GM21717 (cell line): ENCODE data around the gene PRR18.
"Not testable (repeated sequence)": the region's sequence is repeated elsewhere in the genome, so short reads cannot be mapped to it uniquely, and the experiment has no call there.

ENCODE experiments used
- ATAC-seq: cut with Tn5 transposase; IDR thresholded peaks from one replicate; pipeline ENCODE4 v1.9.1; 2021; ENCODE audit warnings: mild to moderate bottlenecking, moderate library complexity; ENCODE audit not compliant: unreplicated experiment

Gene PRR18, protein sequence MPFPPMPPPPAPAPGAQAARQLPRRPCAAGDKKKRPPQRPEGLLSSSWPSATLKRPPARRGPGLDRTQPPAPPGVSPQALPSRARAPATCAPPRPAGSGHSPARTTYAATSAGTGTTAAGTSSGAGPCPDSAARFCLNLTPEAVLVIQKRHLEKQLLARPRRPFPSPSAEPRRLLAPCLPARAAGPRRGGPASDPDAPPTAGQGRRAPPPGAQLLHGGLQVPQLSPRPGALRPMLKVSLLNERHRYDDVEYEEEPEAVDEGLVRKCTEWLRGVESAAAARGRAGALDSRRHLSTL

DNA sequence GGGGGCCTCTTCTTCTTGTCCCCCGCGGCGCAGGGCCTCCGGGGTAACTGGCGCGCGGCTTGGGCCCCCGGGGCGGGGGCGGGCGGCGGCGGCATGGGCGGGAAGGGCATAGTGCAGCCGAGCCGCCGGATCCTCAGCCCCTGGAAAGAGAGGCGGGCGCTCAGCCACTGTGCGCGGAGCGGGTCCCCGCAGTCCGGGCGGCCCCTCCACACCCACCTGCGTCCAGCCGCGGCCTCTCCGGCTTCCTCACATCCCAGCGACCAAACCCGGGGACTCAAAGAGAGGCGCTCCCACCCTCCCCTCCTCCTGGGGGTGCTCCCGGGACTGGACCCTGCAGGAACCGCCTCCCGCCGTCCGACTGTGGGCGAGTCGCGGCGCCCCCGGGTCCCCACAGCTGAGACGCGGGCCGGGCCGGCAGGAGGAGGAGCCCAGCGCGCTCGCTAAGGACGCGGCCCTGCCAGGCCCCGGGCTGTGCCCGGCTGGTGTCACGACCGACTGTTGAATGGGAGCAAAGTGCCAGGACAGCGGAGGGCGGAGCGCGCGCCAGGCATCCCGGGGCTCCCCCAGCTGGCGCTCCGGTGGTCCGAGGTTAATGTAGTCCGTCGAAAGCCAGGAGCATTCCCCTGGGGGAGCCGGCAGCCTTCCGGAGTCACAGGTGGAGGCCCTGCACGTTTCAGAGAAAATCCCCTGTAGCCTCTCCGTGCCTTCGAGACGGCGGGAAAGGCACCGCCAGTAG is at the start of gene PRR18:
PRR18 (minus strand) TSS at position 360 of the 736 bp plus-strand sequence; CDS start at position 110, 250 bp downstream.
- ATAC-seq: peak; percentile 69

- ATAC-seq: no peak
Observed at GRCh38 chr6:166355552-166355951, 47.4 kb upstream of the PRR18 start.

DNA sequence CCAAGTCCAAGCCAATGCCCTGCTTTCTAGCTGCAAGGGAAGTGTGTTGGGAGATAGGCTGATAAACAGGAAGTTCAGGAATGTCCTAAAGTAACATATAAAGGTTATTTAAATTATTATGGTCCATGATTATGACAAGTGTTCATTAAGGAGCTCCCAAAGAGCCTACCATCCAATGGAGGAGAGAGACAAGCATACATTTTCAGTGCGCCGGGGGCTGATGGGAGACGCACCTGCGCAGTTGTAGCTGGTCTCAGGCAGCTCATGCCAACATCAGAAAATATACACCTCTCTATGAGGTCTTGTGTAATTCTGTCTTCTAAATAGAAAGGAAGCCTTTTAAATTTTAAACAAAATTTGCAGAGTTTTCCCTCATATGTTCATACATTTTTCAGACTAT is 46.8 kb upstream of the PRR18 start:
- ATAC-seq: no peak

GRCh38 chr6:166354143-166354542 is 46.0 kb upstream of the PRR18 start:
- no peak for ATAC-seq

DNA sequence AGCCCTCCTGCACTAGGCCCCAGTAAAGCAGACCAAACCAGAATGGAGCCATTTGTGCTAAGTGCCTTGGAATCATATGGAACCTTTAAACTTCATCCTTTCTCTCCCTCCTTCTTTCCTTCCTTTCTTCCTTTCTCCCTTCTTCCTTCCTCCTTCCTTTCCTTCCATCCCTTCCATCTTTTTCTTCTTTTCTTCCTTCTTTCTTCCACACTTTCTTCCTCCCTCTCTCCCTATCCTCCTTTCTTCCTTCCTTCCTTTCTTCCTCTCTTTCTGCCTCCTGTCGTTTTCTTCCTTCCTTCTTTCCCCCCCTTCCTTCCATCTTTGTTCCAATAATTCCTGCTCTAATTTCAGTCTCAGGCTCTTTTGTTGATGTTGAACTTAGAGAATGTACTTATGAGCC is 45.3 kb upstream of the PRR18 start:
- no peak for ATAC-seq

GRCh38 chr6:166352923-166353322 is 44.7 kb upstream of the PRR18 start:
- no peak for ATAC-seq

DNA sequence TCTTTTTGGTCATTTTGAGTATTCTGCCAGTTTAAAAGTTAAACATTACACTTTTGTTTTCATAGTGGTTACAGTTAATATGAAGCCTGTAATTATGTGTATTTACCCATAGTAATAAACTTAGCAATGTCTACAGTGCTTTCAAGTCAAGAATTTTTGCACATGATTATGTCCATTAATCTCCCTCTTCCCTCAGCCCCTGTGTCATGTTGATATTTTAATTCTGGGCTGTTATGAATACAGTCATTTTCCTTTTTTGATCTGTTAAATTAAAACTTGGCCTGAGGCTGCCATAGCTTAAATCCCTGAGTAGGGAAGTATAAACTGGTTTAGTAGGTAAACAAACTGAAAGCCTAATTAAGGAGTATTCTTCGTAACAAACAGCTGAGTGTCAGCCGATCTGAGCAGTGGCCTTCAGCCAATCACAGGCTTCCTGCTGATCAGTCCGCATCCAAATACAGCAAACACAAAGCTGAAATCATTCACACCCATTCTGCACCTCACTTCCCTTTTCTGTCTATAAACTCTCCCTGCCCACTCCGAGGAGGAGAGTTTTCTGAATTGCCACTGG is 43.6 kb upstream of the PRR18 start:
- peak; percentile 95 for ATAC-seq

DNA sequence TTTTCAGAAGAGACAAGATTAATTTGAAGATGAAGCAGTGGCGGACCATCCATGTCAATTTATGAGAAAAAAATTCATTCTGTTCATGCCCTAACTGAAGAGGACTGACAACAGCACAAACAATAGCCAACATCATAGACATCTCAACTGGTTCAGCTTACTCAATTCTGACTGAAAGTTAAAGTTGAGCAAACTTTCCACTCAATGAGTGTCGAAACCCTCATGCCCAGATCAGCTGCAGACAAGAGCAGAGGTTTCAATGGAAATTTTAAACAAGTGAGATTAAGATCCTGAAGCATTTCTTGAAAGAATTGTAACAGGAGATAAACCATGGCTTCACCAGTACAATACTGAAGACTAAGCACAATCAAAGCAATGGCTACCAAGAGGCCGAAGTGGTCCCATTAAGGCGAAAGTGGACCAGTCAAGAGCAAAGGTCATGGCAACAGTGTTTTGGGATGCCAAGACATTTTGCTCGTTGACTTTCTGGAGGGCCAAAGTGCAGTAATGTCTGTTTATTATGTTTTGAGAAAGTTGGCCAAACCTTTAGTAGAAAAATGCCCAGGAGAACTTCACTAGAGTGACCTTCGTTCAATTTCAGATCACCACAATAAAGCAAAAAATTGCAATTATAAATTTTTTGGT is 40.2 kb upstream of the PRR18 start:
- no peak for ATAC-seq

- ATAC-seq: no peak
Observed at GRCh38 chr6:166346965-166347364, 38.8 kb upstream of the PRR18 start.

DNA sequence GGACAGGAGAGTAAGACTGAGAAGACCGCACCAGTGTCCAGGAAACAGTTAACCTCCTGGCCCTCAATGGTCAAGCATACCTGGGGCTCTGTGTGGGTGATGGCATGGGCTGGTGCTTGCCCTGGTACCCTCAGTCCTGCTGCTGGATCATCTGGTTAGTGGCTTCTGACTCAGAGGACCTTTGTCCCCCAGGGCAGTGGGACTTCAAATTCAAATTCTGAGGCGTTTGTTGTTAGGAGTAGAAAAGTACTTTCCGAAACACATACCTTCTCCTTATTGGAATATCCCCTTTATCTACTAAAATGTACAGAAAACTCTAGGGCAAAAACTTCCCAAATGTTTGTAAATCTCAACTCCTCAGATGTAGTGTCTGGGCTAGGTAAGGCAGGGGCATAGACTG is 38.3 kb upstream of the PRR18 start:
- no peak for ATAC-seq

- ATAC-seq: not testable (repeated sequence)
Observed at GRCh38 chr6:166345672-166346071, 37.5 kb upstream of the PRR18 start.

GRCh38 chr6:166344921-166345320 is 36.7 kb upstream of the PRR18 start:
- ATAC-seq: not testable (repeated sequence)

GRCh38 chr6:166344240-166344639 is 36.0 kb upstream of the PRR18 start:
- ATAC-seq: no peak

DNA sequence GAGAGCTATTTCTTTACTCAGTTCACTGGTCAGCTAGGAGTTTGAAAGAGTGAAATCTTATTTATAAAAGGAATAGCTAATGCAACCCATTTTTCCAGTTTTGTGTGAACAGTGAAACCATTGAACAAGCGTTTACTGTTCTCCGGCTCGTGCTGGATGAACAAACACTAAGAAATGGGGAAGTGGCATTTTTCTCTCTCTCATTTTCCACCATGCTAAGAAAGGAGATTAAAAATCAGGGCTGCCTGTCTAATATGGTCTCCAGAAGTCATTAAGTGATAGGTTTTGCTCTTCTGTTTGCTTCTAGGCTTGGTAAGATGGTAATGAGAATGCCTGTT is 34.9 kb upstream of the PRR18 start:
- ATAC-seq: peak; percentile 34

DNA sequence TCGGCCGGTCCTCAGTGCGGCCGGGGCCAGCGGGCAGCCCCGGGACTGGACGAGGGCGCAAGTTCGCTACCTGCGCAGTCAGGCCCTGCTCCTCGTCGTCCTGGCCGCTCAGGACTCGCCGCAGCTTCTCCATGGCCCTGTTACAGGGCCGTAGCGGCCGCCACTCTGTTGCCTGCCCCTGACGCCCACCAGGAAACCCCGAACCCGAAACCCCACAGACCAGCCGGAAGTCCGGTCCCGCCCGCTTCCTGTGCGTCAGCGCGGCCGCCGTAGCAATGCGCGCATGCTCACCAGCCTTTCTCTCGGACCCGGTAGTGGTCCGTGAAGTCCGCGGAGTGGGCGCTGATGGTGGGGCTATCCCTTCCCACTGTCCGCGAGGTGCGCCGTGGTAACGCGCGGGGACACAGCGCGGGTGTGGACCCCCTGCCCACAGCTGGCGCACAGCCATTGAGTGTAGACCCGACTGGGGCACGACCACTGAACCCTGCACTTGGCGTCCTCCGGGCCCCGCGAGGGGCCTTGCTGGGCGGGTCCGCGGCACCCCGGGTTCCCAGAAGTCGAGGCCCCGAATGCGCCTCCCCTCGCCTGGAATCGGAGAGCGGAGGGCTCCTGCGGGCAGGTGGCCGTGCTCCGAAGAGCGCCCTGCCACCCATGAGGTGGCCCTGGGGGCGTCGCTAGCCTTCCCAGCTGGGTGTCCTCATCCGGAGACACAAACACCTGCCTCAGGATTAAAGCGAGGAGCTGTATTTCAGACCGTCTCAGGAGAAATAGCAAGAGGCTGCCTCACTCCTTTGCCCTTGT is 34.4 kb upstream of the PRR18 start, which contains the start of gene SFT2D1:
SFT2D1 (minus strand) TSS at position 197 of the 801 bp plus-strand sequence; CDS start at position 133, 64 bp downstream.
- peak; percentile 94 for ATAC-seq

DNA sequence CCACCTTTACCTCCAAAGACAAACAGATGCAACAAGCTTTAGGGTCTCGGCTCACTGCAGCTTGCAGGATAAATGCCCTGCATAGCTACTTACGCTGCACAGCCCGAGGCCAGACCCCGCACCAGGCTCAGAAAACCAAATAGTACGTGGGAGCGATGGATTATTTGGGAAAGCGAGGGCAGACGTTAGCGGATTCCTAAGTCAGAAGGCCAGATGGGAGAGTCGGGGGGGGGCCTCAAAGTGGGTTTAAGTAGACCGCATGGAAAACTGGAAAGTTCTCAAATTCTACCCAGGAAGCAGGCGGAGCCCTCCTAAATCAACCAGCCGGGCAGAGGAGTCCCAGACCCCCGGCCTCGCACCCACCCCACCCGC is 33.8 kb upstream of the PRR18 start:
- no peak for ATAC-seq

DNA sequence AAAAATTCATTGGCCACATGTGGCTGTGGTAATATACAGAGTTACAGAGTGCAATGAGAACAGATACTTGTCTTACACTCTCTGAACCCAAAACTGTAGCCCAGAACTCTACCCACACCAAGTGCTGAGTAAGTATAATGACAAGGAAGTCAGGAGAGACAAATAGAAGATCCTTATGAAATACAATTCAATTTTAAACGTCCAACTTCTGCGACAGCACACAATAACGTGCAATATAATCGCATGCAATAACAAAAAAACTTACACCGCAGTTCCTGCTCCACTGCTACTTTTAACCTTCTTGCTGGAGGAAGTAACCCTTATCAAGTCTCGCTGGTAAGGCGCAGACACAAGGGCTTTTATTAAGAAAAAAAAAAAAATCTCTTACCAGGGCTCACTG is 33.3 kb upstream of the PRR18 start:
- no peak for ATAC-seq

- ATAC-seq: no peak
Observed at GRCh38 chr6:166338854-166339253, 30.7 kb upstream of the PRR18 start.

DNA sequence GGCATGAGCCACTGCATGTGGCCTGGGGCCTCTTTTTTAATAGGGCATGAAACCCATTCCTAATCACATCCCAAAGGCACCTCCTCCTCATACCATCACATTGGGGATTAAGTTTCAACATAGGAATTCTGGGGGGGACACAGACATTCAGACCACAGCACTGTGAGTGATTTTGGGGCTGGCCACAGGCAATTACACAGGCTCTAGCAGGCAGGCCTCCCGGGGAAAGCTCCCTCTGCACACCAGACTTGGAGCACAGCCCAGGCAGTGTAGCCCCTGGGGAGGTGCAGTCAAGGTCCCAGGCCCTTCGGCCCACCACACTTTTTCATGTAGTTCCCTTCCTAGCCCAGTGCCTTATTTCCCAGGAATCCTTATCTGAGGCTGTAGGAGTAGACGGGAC is 28.7 kb upstream of the PRR18 start:
- no peak for ATAC-seq

GRCh38 chr6:166335378-166336302 is 27.4 kb upstream of the PRR18 start:
- ATAC-seq: peak; percentile 54
